ENCODE results near the gene D2HGDH. TPM values are rescaled to one million over a fixed set of nuclear protein-coding genes. Genes with fewer than 3 reads are reported as not detected.

D2HGDH gene
- total and polyA plus RNA-seq, 9 of the 15 experiments (the other 6 are each of a cell fraction or from before 2014, with no cell fraction given): 0.39 to 30.8 (median 10.3) TPM

GRCh38 chr2:241686650-241687425 lies 47.6 kb upstream of the D2HGDH start, which contains the start of gene DTYMK (continued):
- TF ChIP-seq OTX1 (CRISPR knock-in tag; IDR thresholded peaks at IDR 0.05) (no peak), EGR1 (conservative IDR thresholded peaks at IDR 0.05) (no peak; the same call in 1 of the 2 replicates), CHD7 (IDR thresholded peaks at IDR 0.05; ENCODE audit: low read depth, low read length) (no peak), GTF2E2 (tag; IDR thresholded peaks at IDR 0.05) (0 out of 2 replicates have a peak, but pooled peaks have one; percentile 8), ZFPM2 (CRISPR knock-in tag; IDR thresholded peaks at IDR 0.05) (no peak), ZNF354B (CRISPR knock-in tag; IDR thresholded peaks at IDR 0.05) (no peak), FIP1L1 (IDR thresholded peaks at IDR 0.05; ENCODE audit: low read depth, low read length, poor library complexity, severe bottlenecking) (peak; percentile 77), SAFB (IDR thresholded peaks at IDR 0.05; ENCODE audit: borderline replicate concordance, low read depth, low read length) (peak; percentile 10; the same call in 1 of the 2 replicates), NFIX (CRISPR knock-in tag; IDR thresholded peaks at IDR 0.05; ENCODE audit: low read depth) (no peak), RBM25 (IDR thresholded peaks at IDR 0.05; ENCODE audit: low read depth, low read length, severe bottlenecking) (peak; percentile 94), ETV6 (IDR thresholded peaks at IDR 0.05; ENCODE audit: borderline replicate concordance in 1 of 2, low read depth in 2 of 2, low read length in 1 of 2) (no peak), ETV6 (CRISPR knock-in tag; IDR thresholded peaks at IDR 0.05; ENCODE audit: borderline replicate concordance) (no peak)
- TF ChIP-seq, protein P1, sequence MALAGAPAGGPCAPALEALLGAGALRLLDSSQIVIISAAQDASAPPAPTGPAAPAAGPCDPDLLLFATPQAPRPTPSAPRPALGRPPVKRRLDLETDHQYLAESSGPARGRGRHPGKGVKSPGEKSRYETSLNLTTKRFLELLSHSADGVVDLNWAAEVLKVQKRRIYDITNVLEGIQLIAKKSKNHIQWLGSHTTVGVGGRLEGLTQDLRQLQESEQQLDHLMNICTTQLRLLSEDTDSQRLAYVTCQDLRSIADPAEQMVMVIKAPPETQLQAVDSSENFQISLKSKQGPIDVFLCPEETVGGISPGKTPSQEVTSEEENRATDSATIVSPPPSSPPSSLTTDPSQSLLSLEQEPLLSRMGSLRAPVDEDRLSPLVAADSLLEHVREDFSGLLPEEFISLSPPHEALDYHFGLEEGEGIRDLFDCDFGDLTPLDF (CRISPR knock-in tag; IDR thresholded peaks at IDR 0.05): no peak; the same call in 1 of the 2 replicates
